Tibial artery (tissue), 4 donors: ENCODE results near the gene FERMT1.

Experiments
- DNase-seq, 2 donors: peaks; one replicate each; pipeline ENCODE4 v3.0.0-alpha.2; 2019
- H3K27ac ChIP-seq, 2 donors: fragments of 200-600 bp; sonication (generic) in 1 of 2; 1 replicate in 1 of 2; 2 replicates in 1 of 2; pipeline ENCODE4 v1.5.1; 2018 to 2019; ENCODE audit warnings: mild to moderate bottlenecking in 1 of 2
- H3K27me3 ChIP-seq, 2 donors: fragments of 200-600 bp; sonication (generic) in 1 of 2; one replicate each; pipeline versions ENCODE4 v1.5.1 to v1.6.0; 2016 to 2019
- H3K36me3 ChIP-seq, 3 donors: fragments of 200-600 bp; sonication (generic) in 2 of 3; one replicate each; pipeline ENCODE4 v1.5.1; 2016 to 2019; ENCODE audit warnings: mild to moderate bottlenecking in 2 of 3
- H3K4me1 ChIP-seq, 4 donors: fragments of 200-600 bp; sonication (generic) in 2 of 4; 1 replicate in 3 of 4; 2 replicates in 1 of 4; pipeline ENCODE4 v1.5.1; 2016 to 2019
- H3K4me3 ChIP-seq, 2 donors: fragments of 200-600 bp; sonication (generic) in 1 of 2; 1 replicate in 1 of 2; 2 replicates in 1 of 2; pipeline ENCODE4 v1.5.1; 2018 to 2019; ENCODE audit warnings: mild to moderate bottlenecking in 2 of 2
- H3K9me3 ChIP-seq, 3 donors: fragments of 200-600 bp; sonication (generic) in 1 of 3; one replicate each; pipeline ENCODE4 v1.5.1; 2016 to 2019
- intact Hi-C: fragments of 100-400 bp; cut with DNase I; formaldehyde crosslinking; loops from one replicate; pipeline ENCODE4 v1.15.0; 2023; ENCODE audit warnings: low total_unique reads
- TF ChIP-seq, protein P1 (sequence below), 2 experiments: fragments of 200-600 bp in 1 of 2; fragments of 450-650 bp in 1 of 2; IDR thresholded peaks; one replicate each; pipeline ENCODE4 v1.5.1; 2017 to 2019; ENCODE audit warnings: antibody characterized with exemption in 2 of 2, mild to moderate bottlenecking in 1 of 2, moderate library complexity in 1 of 2

The FERMT1 gene

DNA sequence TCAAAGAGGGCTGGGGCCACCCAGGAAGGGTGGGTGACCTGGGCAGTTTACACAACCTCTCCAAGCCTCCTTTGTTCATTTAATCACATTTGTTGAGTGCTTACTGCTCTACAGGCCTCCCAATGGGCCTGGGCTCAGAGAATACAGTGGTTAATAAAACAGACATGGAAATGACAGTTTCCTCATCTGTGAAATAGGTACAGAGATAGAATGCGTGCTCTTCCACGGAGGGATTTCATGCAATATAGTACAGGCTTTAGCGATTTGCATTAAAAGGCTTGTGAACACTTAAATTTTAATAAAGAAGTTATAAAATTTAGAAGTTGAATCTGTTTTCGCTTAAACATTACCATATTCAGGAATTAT lies 802 bp upstream of the FERMT1 start:
- no peak for DNase-seq
- Histone ChIP-seq H3K36me3 (no peaks in the 10 kb centered on the region), H3K4me3 (no peak overlapping the region), H3K27ac (no peak overlapping the region), H3K4me1 (peaks cover 0 to 17% (median 13%) of the 10 kb centered on the region in 4 donors), H3K9me3 (no peaks in the 10 kb centered on the region), H3K27me3 (peaks cover 0 to 33% of the 10 kb centered on the region in 2 donors)
- intact Hi-C loops: no loop called here
- TF ChIP-seq, protein P1, sequence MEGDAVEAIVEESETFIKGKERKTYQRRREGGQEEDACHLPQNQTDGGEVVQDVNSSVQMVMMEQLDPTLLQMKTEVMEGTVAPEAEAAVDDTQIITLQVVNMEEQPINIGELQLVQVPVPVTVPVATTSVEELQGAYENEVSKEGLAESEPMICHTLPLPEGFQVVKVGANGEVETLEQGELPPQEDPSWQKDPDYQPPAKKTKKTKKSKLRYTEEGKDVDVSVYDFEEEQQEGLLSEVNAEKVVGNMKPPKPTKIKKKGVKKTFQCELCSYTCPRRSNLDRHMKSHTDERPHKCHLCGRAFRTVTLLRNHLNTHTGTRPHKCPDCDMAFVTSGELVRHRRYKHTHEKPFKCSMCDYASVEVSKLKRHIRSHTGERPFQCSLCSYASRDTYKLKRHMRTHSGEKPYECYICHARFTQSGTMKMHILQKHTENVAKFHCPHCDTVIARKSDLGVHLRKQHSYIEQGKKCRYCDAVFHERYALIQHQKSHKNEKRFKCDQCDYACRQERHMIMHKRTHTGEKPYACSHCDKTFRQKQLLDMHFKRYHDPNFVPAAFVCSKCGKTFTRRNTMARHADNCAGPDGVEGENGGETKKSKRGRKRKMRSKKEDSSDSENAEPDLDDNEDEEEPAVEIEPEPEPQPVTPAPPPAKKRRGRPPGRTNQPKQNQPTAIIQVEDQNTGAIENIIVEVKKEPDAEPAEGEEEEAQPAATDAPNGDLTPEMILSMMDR (IDR thresholded peaks at IDR 0.05): no peak

DNA sequence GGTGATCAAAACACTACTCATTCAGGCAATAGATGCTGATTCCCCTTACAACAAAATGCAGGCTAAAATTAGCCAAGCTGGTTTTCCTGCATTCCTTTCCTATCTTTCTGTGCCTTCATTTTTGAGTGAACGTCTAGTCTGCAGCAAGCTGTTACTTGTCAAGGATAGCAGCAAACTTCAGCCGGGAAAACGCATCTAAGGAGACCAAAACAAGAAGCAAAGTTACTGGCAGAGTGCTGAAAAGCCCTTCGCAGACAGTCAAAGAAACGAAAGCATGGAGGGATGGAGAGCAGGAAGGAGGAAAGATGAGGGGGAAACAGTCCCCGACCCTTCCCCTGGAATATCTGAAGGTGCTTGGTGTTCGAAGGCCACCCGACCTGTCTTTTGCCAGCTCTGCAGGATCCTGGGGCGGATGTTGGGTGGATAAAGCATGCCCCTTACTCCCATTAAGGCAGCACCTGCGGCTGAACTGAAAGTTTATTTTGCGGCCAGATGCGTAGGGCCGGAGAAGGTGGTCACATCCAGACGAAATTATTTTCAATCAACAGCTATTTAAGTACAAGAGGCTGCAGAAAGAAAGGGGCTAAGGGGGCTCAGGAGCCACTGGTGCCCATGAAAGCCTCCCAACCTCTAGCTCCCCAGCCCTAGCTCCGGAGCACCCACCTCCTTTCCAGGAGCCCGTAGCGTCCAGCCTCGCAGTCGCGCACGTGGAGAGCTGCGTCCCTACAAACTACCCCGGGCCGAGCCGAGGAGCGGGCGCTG lies 538 bp downstream of the FERMT1 start:
- Histone ChIP-seq H3K27me3 (peaks cover 0 to 30% of the 10 kb centered on the region in 2 donors), H3K9me3 (no peaks in the 10 kb centered on the region), H3K27ac (no peak overlapping the region), H3K36me3 (no peaks in the 10 kb centered on the region), H3K4me1 (peaks cover 0 to 17% (median 13%) of the 10 kb centered on the region in 4 donors), H3K4me3 (peak overlapping the region; percentile 40 to 49)
- TF ChIP-seq, protein P1 (IDR thresholded peaks at IDR 0.05): no peak
- DNase-seq: no peak
- intact Hi-C loops: no loop called here

DNA sequence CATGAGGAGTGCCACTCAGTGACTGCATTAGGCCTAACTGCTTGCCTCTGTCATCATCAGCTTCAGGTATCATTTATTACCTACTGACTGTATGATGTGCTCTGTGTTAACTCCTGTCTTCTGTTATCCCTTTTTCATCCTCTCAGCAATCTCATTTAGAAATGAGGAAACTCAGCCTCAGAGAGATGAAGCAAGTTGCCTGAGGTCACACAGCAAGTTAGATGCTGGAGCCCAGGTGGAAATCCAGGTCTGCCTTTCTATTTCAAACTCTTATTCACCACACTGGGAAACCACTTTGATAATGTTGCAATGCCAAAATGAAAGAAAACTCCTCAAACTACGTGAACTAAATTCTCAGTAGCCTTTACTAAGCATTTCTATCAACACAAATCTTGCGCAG lies 1.3 kb downstream of the FERMT1 start:
- intact Hi-C loops: no loop called here
- Histone ChIP-seq H3K36me3 (no peaks in the 10 kb centered on the region), H3K27me3 (peaks cover 0 to 30% of the 10 kb centered on the region in 2 donors), H3K4me1 (peaks cover 0 to 17% (median 13%) of the 10 kb centered on the region in 4 donors), H3K27ac (no peak overlapping the region), H3K9me3 (no peaks in the 10 kb centered on the region), H3K4me3 (no peak overlapping the region)
- TF ChIP-seq, protein P1 (IDR thresholded peaks at IDR 0.05): no peak
- DNase-seq: no peak

DNA sequence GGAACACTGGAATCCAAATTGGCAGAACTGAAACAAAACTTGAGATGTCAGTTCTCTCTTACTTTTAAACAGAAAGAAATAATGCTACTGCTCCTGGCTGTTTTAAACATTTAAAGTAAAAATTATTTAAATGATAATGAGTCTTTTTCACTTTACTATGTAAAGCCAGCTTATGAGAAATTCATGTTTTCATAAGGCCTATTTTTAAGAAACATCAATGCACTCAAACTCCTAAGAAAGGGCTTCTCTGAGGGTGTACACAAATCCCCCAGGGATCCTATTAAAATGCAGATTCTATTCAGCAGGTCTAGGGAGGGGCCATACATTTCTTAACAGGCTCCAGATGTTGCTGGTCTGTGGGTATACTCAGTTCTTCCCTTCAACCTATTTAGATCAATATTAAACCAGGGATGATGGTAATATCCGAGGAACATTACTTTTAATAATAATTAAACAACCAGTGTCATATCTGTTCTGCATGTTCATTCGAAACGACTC lies 2.3 kb downstream of the FERMT1 start:
- Histone ChIP-seq H3K36me3 (peaks cover 0 to 3% (median 0%) of the 10 kb centered on the region in 3 donors), H3K4me3 (no peak overlapping the region), H3K27ac (no peak overlapping the region), H3K27me3 (peaks cover 0 to 30% of the 10 kb centered on the region in 2 donors), H3K4me1 (peaks cover 0 to 17% (median 13%) of the 10 kb centered on the region in 4 donors), H3K9me3 (no peaks in the 10 kb centered on the region)
- intact Hi-C loops: no loop called here
- DNase-seq: no peak
- TF ChIP-seq, protein P1 (IDR thresholded peaks at IDR 0.05): no peak

DNA sequence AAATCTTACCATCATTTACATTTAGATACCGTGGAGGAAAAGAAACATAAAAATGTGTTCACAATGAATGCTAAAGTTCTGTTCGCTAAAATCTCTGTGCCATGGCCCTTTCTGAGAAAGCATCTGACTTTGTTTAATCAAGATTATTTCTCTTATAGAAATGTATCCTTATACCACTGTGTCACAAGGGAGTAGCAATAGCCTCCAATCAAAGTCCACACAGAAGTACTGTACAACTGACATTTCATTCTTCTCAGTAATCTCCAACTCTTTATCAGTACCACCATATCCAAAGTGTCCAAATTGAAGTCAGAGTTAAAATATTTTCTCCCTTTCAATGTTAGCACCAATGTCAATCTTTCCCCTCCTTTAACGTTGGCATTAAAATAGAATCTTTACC lies 6.1 kb downstream of the FERMT1 start:
- H3K4me1 ChIP-seq: no peaks in the 10 kb centered on the region
- intact Hi-C loops: no loop called here
- TF ChIP-seq, protein P1 (IDR thresholded peaks at IDR 0.05): no peak
- no peak overlapping the region for H3K27ac ChIP-seq
- H3K4me3 ChIP-seq: no peak overlapping the region
- peaks cover 0 to 5% (median 0%) of the 10 kb centered on the region in 3 donors for H3K36me3 ChIP-seq
- peaks cover 0 to 7% of the 10 kb centered on the region in 2 donors for H3K27me3 ChIP-seq
- H3K9me3 ChIP-seq: peaks cover 0 to 17% (median 9%) of the 10 kb centered on the region in 3 donors
- DNase-seq: no peak
